T-helper 2 cell treated with Interferon-gamma antibody and Interleukin-4, amounts not matched to agents 100 ng/mL and 5 ng/mL, for 36 hours (primary cell): ENCODE data around the gene NDUFA12. TPM values are rescaled to one million over a fixed set of nuclear protein-coding genes. Genes with fewer than 3 reads are reported as not detected.

ENCODE experiments used
- intact Hi-C: fragments of 100-400 bp; cut with micrococcal nuclease; formaldehyde crosslinking; loops from one replicate; pipeline ENCODE4 v1.15.1; 2023
- total RNA-seq: library from RNA; stranded (reverse); gene quantifications from 2 replicates; pipeline ENCODE4 v1.2.3, GENCODE V29; 2022

The NDUFA12 gene
- total RNA-seq, 1 donor from 2014 or later, result 145 TPM

- intact Hi-C loops, result no loop called here
These were observed 21.0 kb downstream of the NDUFA12 start for GRCh38 chr12:94982456-94982855.

GRCh38 chr12:94980577-94980976 is 22.9 kb downstream of the NDUFA12 start:
- intact Hi-C loops, result loop anchor here (2.0 kb wide), 1 partner anchor 378 kb away; no protein-coding TSS in a partner anchor

- intact Hi-C loops, result loop anchor here (2.0 kb wide), 1 partner anchor 377 kb away; no protein-coding TSS in a partner anchor
These were observed 23.6 kb downstream of the NDUFA12 start for GRCh38 chr12:94979941-94980340.

- intact Hi-C loops, result no loop called here
These were observed 25.6 kb downstream of the NDUFA12 start for GRCh38 chr12:94977766-94978468.

- intact Hi-C loops, result no loop called here
These were observed 30.3 kb downstream of the NDUFA12 start for GRCh38 chr12:94973221-94973620.

GRCh38 chr12:94972795-94973194 is 30.7 kb downstream of the NDUFA12 start:
- intact Hi-C loops, result no loop called here

GRCh38 chr12:94971923-94972322 is 31.6 kb downstream of the NDUFA12 start:
- intact Hi-C loops, result no loop called here

- intact Hi-C loops, result no loop called here
These were observed 32.9 kb downstream of the NDUFA12 start for GRCh38 chr12:94970560-94970959.

- intact Hi-C loops, result no loop called here
These were observed 34.1 kb downstream of the NDUFA12 start for GRCh38 chr12:94969424-94969823.

GRCh38 chr12:94965982-94966630 is 37.4 kb downstream of the NDUFA12 start:
- intact Hi-C loops, result no loop called here

- intact Hi-C loops, result no loop called here
These were observed 39.8 kb downstream of the NDUFA12 start for GRCh38 chr12:94963649-94964048.

- intact Hi-C loops, result no loop called here
These were observed 40.8 kb downstream of the NDUFA12 start for GRCh38 chr12:94962670-94963069.

GRCh38 chr12:94961911-94962310 is 41.6 kb downstream of the NDUFA12 start:
- intact Hi-C loops, result no loop called here

- intact Hi-C loops, result no loop called here
These were observed 42.2 kb downstream of the NDUFA12 start for GRCh38 chr12:94961256-94961824.

- intact Hi-C loops, result no loop called here
These were observed 46.5 kb downstream of the NDUFA12 start for GRCh38 chr12:94957006-94957405.

- intact Hi-C loops, result no loop called here
These were observed 48.4 kb downstream of the NDUFA12 start for GRCh38 chr12:94954948-94955592.

- intact Hi-C loops, result no loop called here
These were observed 49.3 kb downstream of the NDUFA12 start for GRCh38 chr12:94954029-94954685.

- intact Hi-C loops, result no loop called here
These were observed 51.2 kb downstream of the NDUFA12 start for GRCh38 chr12:94952325-94952724.

GRCh38 chr12:94951071-94951934 is 52.2 kb downstream of the NDUFA12 start:
- intact Hi-C loops, result no loop called here

GRCh38 chr12:94948232-94948810 is 55.2 kb downstream of the NDUFA12 start:
- intact Hi-C loops, result no loop called here
